BJ (cell line): ENCODE measurements around the gene MAML2. TPM values are rescaled to one million over a fixed set of nuclear protein-coding genes. Genes with fewer than 3 reads are reported as not detected.

Experiments used
- CTCF ChIA-PET: fragments of 350-600 bp; formaldehyde crosslinking; extraction: SDS; loops from one replicate; lab custom pipeline; 2021; ENCODE audit warnings: antibody characterized with exemption, inconsistent platforms; lab: Yijun Ruan, JAX
- POLR2A ChIA-PET: fragments of 300-600 bp; sonication (Branson Sonifier 250); formaldehyde crosslinking; extraction: SDS; loops from one replicate; lab custom pipeline; 2021; ENCODE audit warnings: antibody characterized with exemption; lab: Charles Lee
- DNase-seq: peaks from one replicate; pipeline ENCODE4 v3.0.0-alpha.2; 2011; ENCODE audit warnings: low read depth
- H3K27me3 ChIP-seq: 2 replicates; pipeline ENCODE4 v1.6.0; 2011; ENCODE audit warnings: low read length; ENCODE audit not compliant: control insufficient read depth, insufficient read depth
- H3K36me3 ChIP-seq: 2 replicates; pipeline ENCODE4 v1.5.1; 2011; ENCODE audit warnings: low read length; ENCODE audit not compliant: control insufficient read depth, insufficient read depth
- H3K4me3 ChIP-seq: 2 replicates; pipeline ENCODE4 v1.5.1; 2011; ENCODE audit warnings: low read depth, mild to moderate bottlenecking, control low read depth, low read length
- polyA plus RNA-seq: library from polyadenylated mRNA; depleted of rRNA; stranded (reverse); fragments of >200 nt; gene quantifications from 2 replicates; pipeline ENCODE4 v1.2.3, GENCODE V29; 2011
- TF ChIP-seq, protein P1 (sequence below): IDR thresholded peaks from 2 replicates; pipeline ENCODE4 v1.5.1; 2011; ENCODE audit warnings: low read depth, mild to moderate bottlenecking, control low read depth, inconsistent platforms, low read length, moderate library complexity; ENCODE audit not compliant: insufficient read depth

The MAML2 gene
- polyA plus RNA-seq, 1 experiment: 22.0 TPM

DNA sequence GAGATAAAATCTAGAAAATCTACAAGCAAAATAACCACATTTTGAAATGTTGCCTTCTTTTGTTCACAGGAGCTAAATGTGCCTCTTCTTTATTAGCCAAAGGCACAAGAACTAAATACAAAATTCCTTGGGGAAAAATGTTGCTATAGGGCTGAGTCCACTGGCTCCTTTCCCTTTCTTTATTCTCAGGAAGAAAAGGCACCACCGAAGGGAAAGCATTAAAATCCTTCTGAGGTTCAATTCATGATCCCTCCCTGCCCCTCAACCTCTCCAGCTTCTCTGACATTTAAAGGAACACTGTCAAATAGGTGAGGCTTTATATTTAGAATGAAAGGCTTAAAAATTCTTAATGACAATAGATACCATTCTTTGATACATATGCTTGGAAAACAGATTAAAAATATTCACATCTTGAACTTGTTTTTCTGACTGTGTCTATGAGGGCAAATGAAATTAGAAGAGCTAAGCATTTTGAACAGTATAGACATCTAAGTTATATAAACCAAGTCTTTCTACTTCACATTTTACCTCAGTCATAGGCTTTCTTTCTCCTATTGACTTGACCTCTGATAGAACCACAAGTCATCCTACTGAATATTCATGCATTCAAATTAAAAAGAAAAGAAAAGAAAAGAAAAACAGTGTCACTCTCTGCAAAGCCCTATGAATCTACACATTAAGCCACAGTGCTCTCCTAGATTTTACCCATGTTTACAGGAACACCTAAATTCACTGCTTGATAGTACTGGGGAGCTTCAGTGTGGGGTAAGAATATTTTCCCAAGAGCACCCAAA is 148.2 kb downstream of the MAML2 start:
- TF ChIP-seq, protein P1, sequence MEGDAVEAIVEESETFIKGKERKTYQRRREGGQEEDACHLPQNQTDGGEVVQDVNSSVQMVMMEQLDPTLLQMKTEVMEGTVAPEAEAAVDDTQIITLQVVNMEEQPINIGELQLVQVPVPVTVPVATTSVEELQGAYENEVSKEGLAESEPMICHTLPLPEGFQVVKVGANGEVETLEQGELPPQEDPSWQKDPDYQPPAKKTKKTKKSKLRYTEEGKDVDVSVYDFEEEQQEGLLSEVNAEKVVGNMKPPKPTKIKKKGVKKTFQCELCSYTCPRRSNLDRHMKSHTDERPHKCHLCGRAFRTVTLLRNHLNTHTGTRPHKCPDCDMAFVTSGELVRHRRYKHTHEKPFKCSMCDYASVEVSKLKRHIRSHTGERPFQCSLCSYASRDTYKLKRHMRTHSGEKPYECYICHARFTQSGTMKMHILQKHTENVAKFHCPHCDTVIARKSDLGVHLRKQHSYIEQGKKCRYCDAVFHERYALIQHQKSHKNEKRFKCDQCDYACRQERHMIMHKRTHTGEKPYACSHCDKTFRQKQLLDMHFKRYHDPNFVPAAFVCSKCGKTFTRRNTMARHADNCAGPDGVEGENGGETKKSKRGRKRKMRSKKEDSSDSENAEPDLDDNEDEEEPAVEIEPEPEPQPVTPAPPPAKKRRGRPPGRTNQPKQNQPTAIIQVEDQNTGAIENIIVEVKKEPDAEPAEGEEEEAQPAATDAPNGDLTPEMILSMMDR: no peak
- no peak for DNase-seq
- Histone ChIP-seq H3K36me3 (no peaks in the 10 kb centered on the region; the same call in 1 of the 2 replicates), H3K27me3 (no peaks in the 10 kb centered on the region), H3K4me3 (no peak overlapping the region)
- ChIA-PET CTCF (no interaction called here), POLR2A (no interaction called here)

DNA sequence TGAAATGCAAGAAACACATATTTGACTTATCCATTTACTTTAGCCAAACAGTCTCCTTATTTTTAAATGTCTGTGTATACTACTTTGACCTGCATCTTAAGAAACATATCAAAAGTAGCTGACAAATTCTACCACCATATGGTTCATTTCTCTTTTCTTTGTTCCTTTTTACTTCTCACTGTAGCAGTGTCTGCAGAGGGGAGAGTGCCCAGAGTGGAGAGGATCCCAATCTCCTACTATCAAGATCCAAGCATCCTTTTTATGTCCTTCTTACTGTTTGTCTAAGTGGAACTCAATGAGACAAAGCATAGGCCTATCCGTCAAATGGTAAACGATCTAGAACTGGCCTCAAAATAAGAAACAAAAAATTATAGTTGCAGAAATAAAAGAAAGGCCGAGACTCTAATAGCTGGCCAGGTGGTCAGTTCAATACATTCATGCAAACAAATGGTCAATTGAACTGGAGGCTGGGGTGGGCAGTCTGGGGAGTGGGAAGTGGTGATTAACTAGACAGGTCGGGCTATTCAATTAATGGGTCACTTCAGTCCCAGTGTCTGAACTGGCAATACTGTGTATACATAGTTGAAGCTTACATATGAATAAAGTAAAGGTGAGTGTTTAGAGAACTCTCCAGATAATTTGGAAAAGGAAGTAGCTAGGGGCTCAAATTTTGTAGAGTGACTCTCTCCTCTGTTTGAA is 149.1 kb downstream of the MAML2 start:
- ChIA-PET POLR2A (no interaction called here), CTCF (interaction anchor here (0.7 kb wide), 1 partner anchor 345 kb away, joined by 3 read pairs; no protein-coding TSS in a partner anchor)
- Histone ChIP-seq H3K4me3 (no peak overlapping the region), H3K27me3 (no peaks in the 10 kb centered on the region), H3K36me3 (no peaks in the 10 kb centered on the region; the same call in 1 of the 2 replicates)
- DNase-seq: no peak
- TF ChIP-seq, protein P1: no peak

DNA sequence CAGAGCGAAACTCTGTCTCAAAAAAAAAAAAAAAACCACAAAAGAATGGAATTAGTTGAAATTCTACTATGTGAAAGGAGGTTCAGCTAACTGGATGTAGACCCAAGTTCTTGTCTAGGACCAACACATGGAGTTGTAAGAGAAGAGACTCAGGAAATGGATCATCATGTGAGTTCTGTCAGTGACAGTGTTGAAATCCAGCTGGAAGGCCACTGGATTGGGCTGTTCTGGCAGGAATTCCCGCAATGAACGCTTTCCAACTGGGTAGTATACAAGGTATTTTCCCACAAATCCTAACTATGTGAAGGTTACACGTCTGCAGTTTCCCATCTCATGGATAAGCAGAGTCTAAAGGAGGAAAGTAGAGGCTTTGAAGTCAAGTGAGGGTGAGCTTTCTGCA is 151.2 kb downstream of the MAML2 start:
- Histone ChIP-seq H3K27me3 (no peaks in the 10 kb centered on the region), H3K36me3 (no peaks in the 10 kb centered on the region; the same call in 1 of the 2 replicates), H3K4me3 (no peak overlapping the region)
- ChIA-PET CTCF (interaction anchor here (1.4 kb wide), 1 partner anchor 151 kb away, joined by 3 read pairs; the partner anchor contains the start of gene MAML2), POLR2A (no interaction called here)
- no peak for DNase-seq
- TF ChIP-seq, protein P1: no peak

DNA sequence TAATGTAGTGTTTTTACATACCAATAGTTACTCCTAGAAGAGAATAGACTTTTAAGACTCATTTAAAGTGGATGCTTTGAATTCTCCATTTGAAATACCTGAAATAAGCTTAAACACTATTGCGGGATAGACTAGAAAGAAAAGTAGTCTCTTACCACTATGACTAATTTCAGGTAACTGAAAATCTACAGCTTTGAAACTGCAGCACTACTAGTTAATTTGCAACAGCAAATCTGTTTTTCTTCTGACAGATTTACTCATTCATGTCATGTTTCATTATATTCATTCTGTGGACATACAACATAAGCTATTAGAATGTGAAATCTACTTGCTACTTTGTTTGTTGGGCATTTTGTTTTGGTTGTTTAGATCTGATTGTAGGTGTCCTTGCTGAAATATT is 153.6 kb downstream of the MAML2 start:
- no peak for DNase-seq
- POLR2A ChIA-PET: interaction anchor here (0.6 kb wide), 1 partner anchor 184 kb away, joined by 3 read pairs; no protein-coding TSS in a partner anchor
- Histone ChIP-seq H3K27me3 (no peaks in the 10 kb centered on the region), H3K4me3 (no peak overlapping the region), H3K36me3 (no peaks in the 10 kb centered on the region)
- CTCF ChIA-PET: interaction anchor here (0.6 to 1.6 kb wide), 4 partner anchors 31 to 134 kb away, joined by 3 to 4 read pairs (median 3); no protein-coding TSS in a partner anchor
- TF ChIP-seq, protein P1: no peak
